ACC112 (cell line): ENCODE results near the gene CTSE.
A peak's percentile ranks its signal among the peaks of the same experiment; 100 is the strongest.
"Not testable (repeated sequence)": the region's sequence is repeated elsewhere in the genome, so short reads cannot be mapped to it uniquely, and the experiment has no call there.

ENCODE experiments used
- H2AFZ ChIP-seq: fragments of 200-600 bp; sonication (generic); one replicate; pipeline ENCODE4 v1.6.0; 2017; ENCODE audit warnings: antibody characterized with exemption, low read length; ENCODE audit not compliant: unreplicated experiment
- H3K27ac ChIP-seq: fragments of 200-600 bp; sonication (generic); 2 replicates; pipeline ENCODE4 v1.5.1; 2014; ENCODE audit warnings: low read depth, mild to moderate bottlenecking, antibody characterized with exemption, low read length, moderate library complexity
- H3K27me3 ChIP-seq: fragments of 200-600 bp; sonication (generic); 2 replicates; pipeline ENCODE4 v1.6.1; 2014; ENCODE audit warnings: mild to moderate bottlenecking, antibody characterized with exemption, low read length, moderate library complexity, mixed read lengths; ENCODE audit not compliant: insufficient read depth
- H3K36me3 ChIP-seq: fragments of 200-600 bp; sonication (generic); 2 replicates; pipeline ENCODE4 v1.6.1; 2016; ENCODE audit warnings: mild to moderate bottlenecking, antibody characterized with exemption, low read length, moderate library complexity, mixed read lengths; ENCODE audit not compliant: insufficient read depth
- H3K4me1 ChIP-seq: fragments of 200-600 bp; sonication (generic); one replicate; pipeline ENCODE4 v1.6.1; 2016; ENCODE audit warnings: low read length, mixed read lengths; ENCODE audit not compliant: insufficient read depth, unreplicated experiment, control insufficient read depth
- H3K4me3 ChIP-seq: fragments of 200-600 bp; sonication (generic); 2 replicates; pipeline ENCODE4 v1.5.1; 2014; ENCODE audit warnings: mild to moderate bottlenecking, low read depth, low read length
- H3K79me2 ChIP-seq: fragments of 200-600 bp; sonication (generic); one replicate; pipeline ENCODE4 v1.6.0; 2016; ENCODE audit warnings: low read length; ENCODE audit not compliant: control insufficient read depth, unreplicated experiment, insufficient read depth

Gene CTSE

GRCh38 chr1:206059355-206059915 lies 35.7 kb upstream of the CTSE start:
- Histone ChIP-seq H3K27ac (no peak overlapping the region), H3K27me3 (peaks cover 4% of the 10 kb centered on the region; the same call in 1 of the 2 replicates), H3K36me3 (no peaks in the 10 kb centered on the region), H3K4me3 (no peak overlapping the region), H2AFZ (no peak overlapping the region), H3K4me1 (no peaks in the 10 kb centered on the region), H3K79me2 (no peaks in the 10 kb centered on the region)

GRCh38 chr1:206058927-206059292 lies 35.2 kb upstream of the CTSE start:
- Histone ChIP-seq H3K4me3 (no peak overlapping the region), H3K79me2 (no peaks in the 10 kb centered on the region), H3K27ac (no peak overlapping the region), H3K4me1 (no peaks in the 10 kb centered on the region), H2AFZ (no peak overlapping the region), H3K27me3 (peaks cover 4% of the 10 kb centered on the region; the same call in 1 of the 2 replicates), H3K36me3 (no peaks in the 10 kb centered on the region)

GRCh38 chr1:206058289-206058926 lies 34.7 kb upstream of the CTSE start:
- not testable (repeated sequence) for H3K4me1 ChIP-seq, H3K27me3 ChIP-seq, H3K79me2 ChIP-seq, H2AFZ ChIP-seq, H3K4me3 ChIP-seq, H3K36me3 ChIP-seq, H3K27ac ChIP-seq

GRCh38 chr1:206055639-206056323 lies 32.1 kb upstream of the CTSE start:
- H2AFZ ChIP-seq, H3K36me3 ChIP-seq, H3K27ac ChIP-seq, H3K4me1 ChIP-seq, H3K4me3 ChIP-seq, H3K79me2 ChIP-seq, H3K27me3 ChIP-seq: not testable (repeated sequence)

GRCh38 chr1:206055069-206055625 lies 31.5 kb upstream of the CTSE start:
- H3K27ac ChIP-seq, result not testable (repeated sequence)

GRCh38 chr1:206053616-206054015 lies 29.9 kb upstream of the CTSE start:
- H2AFZ ChIP-seq, H3K27ac ChIP-seq, H3K4me3 ChIP-seq, H3K79me2 ChIP-seq, H3K4me1 ChIP-seq, H3K36me3 ChIP-seq, H3K27me3 ChIP-seq: not testable (repeated sequence)

More at GRCh38 chr1:206055069-206055625, 31.5 kb upstream of the CTSE start:
- not testable (repeated sequence) for H3K4me3 ChIP-seq, H3K79me2 ChIP-seq, H3K4me1 ChIP-seq, H3K27me3 ChIP-seq, H3K36me3 ChIP-seq, H2AFZ ChIP-seq

GRCh38 chr1:206052919-206053610 lies 29.4 kb upstream of the CTSE start, which contains the start of gene RHEX:
Gene RHEX (plus strand): TSS chr1:206053173. CDS start chr1:206097829, 44,656 bp downstream.
- not testable (repeated sequence) for H3K27ac ChIP-seq

GRCh38 chr1:206052231-206052865 lies 28.7 kb upstream of the CTSE start:
- not testable (repeated sequence) for H3K79me2 ChIP-seq, H3K27ac ChIP-seq, H3K4me1 ChIP-seq, H2AFZ ChIP-seq, H3K4me3 ChIP-seq, H3K27me3 ChIP-seq, H3K36me3 ChIP-seq

More at GRCh38 chr1:206052919-206053610, 29.4 kb upstream of the CTSE start, which contains the start of gene RHEX:
- H3K36me3 ChIP-seq, H3K4me1 ChIP-seq, H3K79me2 ChIP-seq, H3K4me3 ChIP-seq, H3K27me3 ChIP-seq: not testable (repeated sequence)
- peak within 1 kb of the TSS; percentile 21 for H2AFZ ChIP-seq

- Histone ChIP-seq H3K4me1 (no peaks in the 10 kb centered on the region), H3K4me3 (no peak overlapping the region)
These were observed 27.1 kb upstream of the CTSE start for GRCh38 chr1:206050655-206051235.

More at GRCh38 chr1:206050655-206051235, 27.1 kb upstream of the CTSE start:
- Histone ChIP-seq H3K27me3 (no peaks in the 10 kb centered on the region; the same call in 1 of the 2 replicates), H3K27ac (no peak overlapping the region), H3K79me2 (no peaks in the 10 kb centered on the region), H3K36me3 (no peaks in the 10 kb centered on the region), H2AFZ (no peak overlapping the region)
